KBM-7 (cell line): ENCODE data around the gene IBTK.
"Not testable (repeated sequence)": the region's sequence is repeated elsewhere in the genome, so short reads cannot be mapped to it uniquely, and the experiment has no call there.

Source experiments
- DNase-seq: peaks from one replicate; pipeline ENCODE4 v3.0.0-alpha.2; 2015
- in situ Hi-C: fragments of 300-500 bp; cut with MboI; formaldehyde crosslinking; loops from 2 replicates; pipeline ENCODE4 v1.14.3; 2020; ENCODE audit warnings: low sequenced_read_pairs, low pct_unique_long_range_greater_than_20kb, mixed read lengths

Gene IBTK, protein sequence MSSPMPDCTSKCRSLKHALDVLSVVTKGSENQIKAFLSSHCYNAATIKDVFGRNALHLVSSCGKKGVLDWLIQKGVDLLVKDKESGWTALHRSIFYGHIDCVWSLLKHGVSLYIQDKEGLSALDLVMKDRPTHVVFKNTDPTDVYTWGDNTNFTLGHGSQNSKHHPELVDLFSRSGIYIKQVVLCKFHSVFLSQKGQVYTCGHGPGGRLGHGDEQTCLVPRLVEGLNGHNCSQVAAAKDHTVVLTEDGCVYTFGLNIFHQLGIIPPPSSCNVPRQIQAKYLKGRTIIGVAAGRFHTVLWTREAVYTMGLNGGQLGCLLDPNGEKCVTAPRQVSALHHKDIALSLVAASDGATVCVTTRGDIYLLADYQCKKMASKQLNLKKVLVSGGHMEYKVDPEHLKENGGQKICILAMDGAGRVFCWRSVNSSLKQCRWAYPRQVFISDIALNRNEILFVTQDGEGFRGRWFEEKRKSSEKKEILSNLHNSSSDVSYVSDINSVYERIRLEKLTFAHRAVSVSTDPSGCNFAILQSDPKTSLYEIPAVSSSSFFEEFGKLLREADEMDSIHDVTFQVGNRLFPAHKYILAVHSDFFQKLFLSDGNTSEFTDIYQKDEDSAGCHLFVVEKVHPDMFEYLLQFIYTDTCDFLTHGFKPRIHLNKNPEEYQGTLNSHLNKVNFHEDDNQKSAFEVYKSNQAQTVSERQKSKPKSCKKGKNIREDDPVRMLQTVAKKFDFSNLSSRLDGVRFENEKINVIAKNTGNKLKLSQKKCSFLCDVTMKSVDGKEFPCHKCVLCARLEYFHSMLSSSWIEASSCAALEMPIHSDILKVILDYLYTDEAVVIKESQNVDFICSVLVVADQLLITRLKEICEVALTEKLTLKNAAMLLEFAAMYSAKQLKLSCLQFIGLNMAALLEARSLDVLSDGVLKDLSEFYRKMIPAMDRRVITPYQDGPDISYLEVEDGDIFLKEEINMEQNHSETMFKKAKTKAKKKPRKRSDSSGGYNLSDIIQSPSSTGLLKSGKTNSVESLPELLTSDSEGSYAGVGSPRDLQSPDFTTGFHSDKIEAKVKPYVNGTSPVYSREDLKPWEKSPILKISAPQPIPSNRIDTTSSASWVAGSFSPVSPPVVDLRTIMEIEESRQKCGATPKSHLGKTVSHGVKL (N-terminal part only)

GRCh38 chr6:82247505-82248272 lies at the start of gene IBTK:
Gene IBTK, minus strand, starts transcription at chr6:82247744. Its CDS starts 7,258 bp downstream, at chr6:82240486.
- peak; percentile 96 for DNase-seq
- in situ Hi-C loops: no loop called here

DNA sequence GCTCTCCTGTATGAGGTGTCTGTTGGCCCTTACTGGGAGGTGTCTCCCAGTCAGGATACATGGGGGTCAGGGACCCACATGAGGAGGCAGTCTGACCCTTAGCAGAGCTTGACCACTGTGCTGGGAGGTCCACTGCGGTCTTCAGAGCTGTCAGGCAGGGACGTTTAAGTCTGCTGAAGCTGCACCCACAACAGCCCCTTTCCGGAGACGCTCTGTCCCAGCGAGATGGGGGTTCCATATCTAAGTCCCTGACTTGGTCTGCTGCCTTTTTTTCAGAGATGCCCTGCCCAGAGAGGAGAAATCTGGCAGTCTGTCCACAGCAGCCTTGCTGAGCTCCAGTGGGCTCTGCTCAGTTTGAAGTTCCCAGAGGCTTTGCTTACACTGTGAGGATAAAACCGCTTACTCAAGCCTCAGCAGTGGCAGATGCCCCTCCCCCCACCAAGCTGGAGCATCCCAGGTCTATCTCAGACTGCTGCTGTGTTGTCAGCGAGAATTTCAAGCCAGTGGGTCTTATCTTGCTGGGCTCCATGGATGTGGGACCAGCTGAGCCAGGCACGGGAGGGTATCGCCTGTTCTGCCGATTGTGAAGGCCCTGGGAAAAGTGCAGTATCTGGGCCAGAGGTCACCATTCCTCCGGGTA lies 36.3 kb upstream of the IBTK start:
- no peak for DNase-seq

DNA sequence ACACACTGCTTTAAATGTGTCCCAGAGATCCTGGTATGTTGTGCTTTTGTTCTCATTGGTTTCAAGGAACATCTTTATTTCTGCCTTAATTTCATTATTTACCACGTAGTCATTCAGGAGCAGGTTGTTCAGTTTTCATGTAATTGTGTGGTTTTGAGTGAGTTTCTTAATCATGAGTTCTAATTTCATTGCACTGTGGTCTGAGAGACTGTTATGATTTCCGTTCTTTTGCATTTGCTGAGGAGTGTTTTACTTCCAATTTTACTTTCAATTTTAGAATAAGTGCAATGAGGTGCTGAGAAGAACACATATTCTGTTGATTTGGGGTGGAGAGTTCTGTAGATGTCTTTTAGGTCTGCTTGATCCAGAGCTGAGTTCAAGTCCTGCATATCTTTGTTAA lies 34.0 kb upstream of the IBTK start:
- in situ Hi-C loops, DNase-seq: not testable (repeated sequence)

More for the DNA sequence above, 36.3 kb upstream of the IBTK start:
- in situ Hi-C loops: no loop called here

DNA sequence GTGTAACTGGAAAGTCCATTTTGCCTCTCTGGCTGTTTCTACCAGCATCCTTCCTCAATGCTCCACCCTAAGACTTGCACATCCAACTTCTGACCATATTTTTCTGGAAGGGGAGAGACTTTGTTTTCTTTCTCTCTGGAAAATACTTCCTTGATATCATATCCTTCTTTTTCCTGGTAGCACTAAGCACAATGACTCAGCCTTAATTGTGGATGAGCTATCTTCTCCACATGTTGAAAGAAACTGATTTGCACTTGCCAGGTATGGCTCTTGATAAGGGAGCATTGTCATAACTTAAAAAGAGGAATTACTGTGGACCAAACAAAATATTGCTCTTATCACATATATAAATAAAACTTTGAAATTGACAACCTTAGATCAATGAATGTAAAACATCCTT lies 30.1 kb upstream of the IBTK start:
- in situ Hi-C loops: no loop called here
- no peak for DNase-seq

DNA sequence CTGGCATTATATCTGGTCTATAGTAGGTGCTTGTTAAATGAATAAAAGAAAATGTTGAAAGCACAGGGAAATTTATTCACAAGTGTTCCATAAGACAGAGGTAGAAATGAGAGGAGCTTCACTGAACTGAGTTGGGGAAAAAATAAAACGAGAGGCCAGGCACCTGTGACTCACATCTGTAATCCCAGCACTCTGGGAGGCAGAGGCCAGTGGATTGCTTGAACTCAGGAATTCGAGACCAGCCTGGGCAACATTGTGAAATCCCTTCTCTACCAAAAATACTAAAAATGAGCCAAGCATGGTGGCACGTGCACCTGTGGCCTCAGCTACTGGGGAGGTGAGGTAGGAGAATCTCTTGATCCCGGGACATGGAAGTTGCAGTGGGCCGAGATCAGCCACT lies 28.1 kb upstream of the IBTK start:
- no peak for DNase-seq
- in situ Hi-C loops: no loop called here

DNA sequence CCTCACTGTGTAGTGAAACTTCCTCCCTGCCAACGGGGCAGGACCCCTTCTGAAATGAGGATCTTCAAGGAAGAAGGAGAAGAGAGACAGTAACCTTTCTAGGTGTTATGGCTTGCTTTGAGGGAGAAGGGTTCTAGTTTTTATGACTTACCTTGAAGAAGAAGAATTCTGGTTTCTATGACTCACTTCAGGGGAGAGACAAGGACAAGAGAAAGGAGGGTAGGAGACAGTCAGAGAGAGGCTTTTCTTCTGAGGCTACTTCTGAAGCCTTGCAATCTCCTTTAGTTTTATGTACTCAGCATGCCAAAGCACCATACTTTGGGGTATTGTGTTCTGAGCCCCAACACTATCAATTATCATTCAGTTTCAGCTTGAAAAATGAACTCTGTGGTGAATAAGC lies 25.8 kb upstream of the IBTK start:
- in situ Hi-C loops: loop anchor here (25.0 kb wide), 1 partner anchor 789 kb away; the partner anchor contains the start of genes DOP1A and UBE3D

DNA sequence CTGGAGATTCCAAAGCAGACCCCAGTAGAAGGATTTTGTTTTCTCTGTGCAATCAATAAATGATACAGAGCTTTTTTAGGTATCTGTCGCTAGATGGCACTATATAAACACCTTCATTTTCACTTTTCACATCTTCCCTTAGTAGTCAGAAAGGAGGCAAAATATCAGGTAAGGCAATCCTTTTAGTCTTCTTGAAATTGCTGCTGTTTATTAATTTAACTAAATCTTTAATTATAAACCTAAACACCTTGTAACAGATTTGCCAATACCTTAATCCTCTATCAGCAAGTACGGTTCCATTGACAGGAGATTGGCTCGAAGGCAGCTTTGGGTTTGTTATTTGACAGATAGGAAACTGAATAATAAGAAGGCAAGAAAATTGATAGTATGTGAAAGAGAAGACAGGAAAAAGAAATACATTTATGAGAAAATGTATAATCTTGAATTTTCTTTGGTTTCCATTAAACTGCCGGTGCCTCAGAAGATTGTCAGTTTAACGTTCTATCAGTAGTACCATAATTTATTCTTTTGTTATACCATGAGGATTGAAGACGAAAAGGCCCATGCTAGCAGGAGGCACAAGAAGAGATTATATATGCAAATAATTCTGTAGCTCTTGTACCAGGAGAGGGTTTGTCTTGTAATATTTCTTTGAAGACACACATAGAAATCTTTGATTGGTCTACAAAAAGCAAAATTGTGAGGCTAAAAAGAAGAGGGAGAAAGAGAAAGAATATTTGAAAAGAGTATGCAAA lies 23.5 kb upstream of the IBTK start:
- peak; percentile 47 for DNase-seq
- in situ Hi-C loops: loop anchor here (25.0 kb wide), 1 partner anchor 791 kb away; the partner anchor contains the start of genes DOP1A and UBE3D

More for the DNA sequence above, 25.8 kb upstream of the IBTK start:
- no peak for DNase-seq

GRCh38 chr6:82268301-82268846 lies 20.8 kb upstream of the IBTK start:
- no peak for DNase-seq
- in situ Hi-C loops: loop anchor here (25.0 kb wide), 1 partner anchor 794 kb away; the partner anchor contains the start of genes DOP1A and UBE3D

DNA sequence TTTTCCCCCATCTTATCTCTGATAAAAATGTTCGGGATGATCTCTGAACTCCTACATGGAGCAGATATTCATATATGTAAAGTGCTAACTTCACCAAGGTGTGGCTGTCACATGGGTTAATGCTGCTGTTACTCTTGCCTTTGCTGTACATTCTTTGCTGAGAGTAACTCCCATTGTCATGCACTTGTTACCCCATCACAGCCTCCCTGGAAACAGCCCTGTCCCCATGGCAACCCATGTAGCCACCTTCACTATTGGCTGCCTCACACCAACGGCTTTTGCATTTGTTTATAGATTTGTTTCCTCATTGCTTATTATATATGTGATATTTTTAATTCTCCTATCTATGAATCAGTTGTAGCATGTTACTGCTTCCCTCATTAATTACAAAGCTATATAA lies 17.3 kb upstream of the IBTK start:
- no peak for DNase-seq
- in situ Hi-C loops: loop anchor here (25.0 kb wide), 1 partner anchor 797 kb away; the partner anchor contains the start of genes DOP1A and UBE3D

GRCh38 chr6:82264321-82264720 lies 16.8 kb upstream of the IBTK start:
- DNase-seq: no peak
- in situ Hi-C loops: loop anchor here (25.0 kb wide), 1 partner anchor 798 kb away; the partner anchor contains the start of genes DOP1A and UBE3D

- no peak for DNase-seq
- in situ Hi-C loops: loop anchor here (25.0 kb wide), 1 partner anchor 798 kb away; the partner anchor contains the start of genes DOP1A and UBE3D
Measured at GRCh38 chr6:82263916-82264315, 16.4 kb upstream of the IBTK start.

DNA sequence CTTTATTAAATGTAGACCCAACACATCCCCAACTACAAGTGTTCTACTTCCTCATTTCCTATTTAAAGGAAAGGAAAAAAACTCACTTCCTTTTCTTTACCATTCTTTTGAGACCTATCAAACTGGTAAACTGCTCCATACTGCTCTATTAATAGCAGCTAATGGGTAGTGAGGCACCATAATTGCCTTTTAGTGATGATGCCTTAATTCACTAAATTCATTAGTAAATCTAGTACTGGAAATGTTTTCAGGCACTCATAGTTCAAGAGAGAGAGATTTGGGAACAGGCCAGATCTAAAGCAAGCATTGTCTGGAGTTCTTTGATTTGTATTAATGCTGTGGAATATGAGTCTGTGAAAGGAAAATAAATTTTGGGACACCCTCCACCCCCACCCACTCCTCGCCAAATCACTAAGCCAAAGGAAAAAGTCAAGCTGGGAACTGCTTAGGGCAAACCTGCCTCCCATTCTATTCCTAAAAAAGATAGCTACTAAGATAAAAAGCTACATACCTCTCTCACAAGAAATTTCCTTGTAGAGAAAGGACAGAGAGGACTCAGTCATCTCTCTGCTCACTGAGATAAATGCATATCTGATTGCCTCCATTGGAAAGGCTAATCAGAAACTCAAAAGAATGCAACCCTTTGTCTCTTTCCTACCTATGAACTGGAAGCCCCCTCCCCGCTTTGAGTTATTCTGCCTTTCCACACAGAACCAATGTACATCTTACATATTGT lies 13.6 kb upstream of the IBTK start:
- no peak for DNase-seq
- in situ Hi-C loops: loop anchor here (25.0 kb wide), 1 partner anchor 801 kb away; the partner anchor contains the start of genes DOP1A and UBE3D

- in situ Hi-C loops: loop anchor here (25.0 kb wide), 1 partner anchor 803 kb away; the partner anchor contains the start of genes DOP1A and UBE3D
- peak; percentile 49 for DNase-seq
Measured at GRCh38 chr6:82259389-82259788, 11.8 kb upstream of the IBTK start.

- DNase-seq: no peak
- in situ Hi-C loops: loop anchor here (25.0 kb wide), 1 partner anchor 805 kb away; the partner anchor contains the start of genes DOP1A and UBE3D
Measured at GRCh38 chr6:82257088-82257774, 9.7 kb upstream of the IBTK start.

DNA sequence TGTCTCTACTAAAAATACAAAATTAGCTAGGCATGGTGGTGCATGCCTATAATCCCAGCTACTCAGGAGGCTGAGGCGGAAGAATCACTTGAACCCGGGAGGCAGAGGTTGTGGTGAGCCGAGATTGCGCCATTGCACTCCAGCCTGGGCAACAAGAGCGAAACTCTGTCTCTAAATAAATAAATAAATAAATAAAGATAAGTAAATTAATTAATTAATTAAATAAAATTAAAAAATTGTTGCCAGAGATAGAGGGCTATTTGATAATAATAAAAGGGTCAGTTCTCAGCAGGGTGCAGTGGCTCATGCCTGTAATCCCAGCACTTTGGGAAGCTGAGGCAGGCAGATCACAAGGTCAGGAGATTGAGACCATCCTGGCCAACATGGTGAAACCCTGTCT lies 7.2 kb upstream of the IBTK start:
- in situ Hi-C loops: loop anchor here (25.0 kb wide), 1 partner anchor 808 kb away; the partner anchor contains the start of genes DOP1A and UBE3D
- not testable (repeated sequence) for DNase-seq
